Ecto neural progenitor cell (in vitro differentiated cells): Measurements from ENCODE around the gene SIRPB1.
"Not testable (repeated sequence)": the region's sequence is repeated elsewhere in the genome, so short reads cannot be mapped to it uniquely, and the experiment has no call there.

Experiments used
- DNase-seq: peaks from one replicate; pipeline ENCODE4 v3.0.0-alpha.2; 2018; ENCODE audit warnings: low spot score

SIRPB1 gene

DNA sequence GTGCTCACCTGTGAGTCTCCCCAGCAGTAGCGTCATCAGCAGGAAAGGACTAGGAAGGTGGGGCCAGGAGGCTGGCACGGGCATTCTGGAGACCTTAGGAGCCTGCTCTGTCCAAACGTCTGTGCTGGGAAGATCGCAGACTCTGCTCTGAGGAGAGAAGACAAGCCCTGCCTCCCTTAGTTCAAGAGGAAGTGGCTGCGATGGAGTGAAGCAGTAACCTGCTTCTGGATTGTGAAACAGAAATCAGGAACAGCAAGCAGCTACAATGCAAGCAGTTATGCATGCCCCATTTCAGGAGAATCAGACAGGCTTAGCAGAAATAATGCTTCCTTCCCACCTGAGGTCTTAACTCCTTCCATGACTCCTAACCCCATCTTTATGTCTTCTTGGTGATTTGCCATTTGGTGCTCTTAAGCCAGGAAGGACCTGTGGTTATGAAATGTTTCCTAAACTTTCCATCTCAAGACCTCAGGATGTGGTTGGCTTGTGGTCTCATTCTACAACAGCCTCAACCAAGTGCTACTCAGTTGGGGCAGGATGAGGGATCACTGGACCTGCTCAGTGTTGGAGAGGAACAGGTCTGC is at the start of gene SIRPB1:
TSS of gene SIRPB1 (minus strand) at position 149 of the 584 bp plus-strand sequence. CDS start at position 84, 65 bp downstream.
- DNase-seq, result no peak

GRCh38 chr20:1669304-1669703 is 49.5 kb upstream of the SIRPB1 start:
- DNase-seq, result no peak

- no peak for DNase-seq
These were observed 47.8 kb upstream of the SIRPB1 start for GRCh38 chr20:1667502-1668085.

GRCh38 chr20:1666802-1667201 is 47.0 kb upstream of the SIRPB1 start:
- DNase-seq, result no peak

DNA sequence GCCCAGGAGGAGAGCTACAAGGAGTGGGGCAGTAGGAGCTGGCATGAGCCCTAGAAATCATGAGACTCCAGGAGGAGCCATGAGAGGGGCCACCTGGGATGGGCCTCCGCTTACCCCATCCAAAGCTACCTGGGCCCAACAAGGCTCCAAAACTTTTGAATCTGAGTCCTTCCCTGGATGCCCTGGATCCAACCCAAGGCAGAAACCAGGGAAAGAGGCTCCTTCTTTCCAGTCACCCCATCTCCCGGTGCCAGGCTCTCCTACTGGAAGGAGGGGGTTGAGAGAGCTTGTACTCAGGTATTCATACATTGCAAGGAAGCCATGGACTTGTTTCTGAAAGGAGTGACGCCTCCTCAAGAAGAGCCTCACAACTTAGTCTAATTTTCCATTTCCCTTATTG is 45.5 kb upstream of the SIRPB1 start:
- DNase-seq, result no peak

DNA sequence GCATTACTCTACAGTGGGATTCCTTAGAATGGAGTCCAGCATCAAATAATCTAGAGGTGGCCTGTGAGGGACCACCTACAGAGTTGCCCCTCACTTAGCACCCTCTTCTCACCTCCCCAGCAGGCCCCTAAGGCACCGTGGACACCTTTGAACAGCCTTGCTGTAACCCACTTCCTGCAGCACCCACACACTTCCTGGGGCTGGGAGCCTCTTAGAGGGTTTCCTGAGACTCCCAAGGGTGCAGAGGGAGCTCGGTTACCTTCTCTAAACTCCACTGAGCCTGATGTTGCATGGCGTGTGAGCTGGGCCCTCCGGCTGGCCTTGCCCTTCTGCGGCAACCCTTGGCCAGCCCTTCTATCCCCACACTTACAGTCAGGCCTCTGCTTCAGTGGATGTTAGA is 45.1 kb upstream of the SIRPB1 start:
- DNase-seq, result no peak

GRCh38 chr20:1663917-1664316 is 44.1 kb upstream of the SIRPB1 start:
- DNase-seq, result no peak

DNA sequence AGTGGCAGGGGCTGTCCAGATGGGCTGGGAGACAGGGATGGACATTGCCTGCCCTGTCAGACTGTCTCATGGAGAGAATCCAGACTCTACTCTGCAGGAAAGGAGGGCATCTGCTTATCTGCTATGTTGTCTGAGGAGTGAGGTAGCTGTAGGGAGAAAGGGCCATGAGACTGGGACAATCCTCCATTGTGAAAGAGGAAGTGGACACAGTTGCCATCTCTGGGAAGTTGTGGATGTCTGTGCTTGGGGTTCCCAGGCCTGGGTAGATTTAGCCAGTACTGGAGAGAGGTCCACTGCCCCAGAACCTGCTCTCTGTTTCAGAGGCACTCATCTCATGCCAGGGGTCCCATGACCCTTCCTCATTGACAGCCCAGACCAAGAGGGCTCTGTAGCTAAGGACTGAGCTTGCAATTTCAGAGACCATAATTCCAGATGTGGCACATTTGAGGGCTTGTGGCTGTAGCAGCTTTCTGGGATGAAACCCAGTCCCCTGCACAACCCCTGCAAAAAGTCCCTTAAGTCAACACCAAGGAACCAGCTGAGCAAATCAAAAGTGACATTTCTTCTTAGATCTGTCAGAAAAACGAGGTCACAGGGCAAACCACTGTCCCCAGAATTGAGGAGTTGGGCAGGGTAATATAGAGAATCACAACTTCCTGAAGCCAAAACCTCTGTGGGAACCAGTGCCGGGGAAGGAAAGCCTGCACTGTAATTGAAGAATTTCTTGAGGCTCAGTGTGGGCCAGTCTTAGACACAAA is 41.9 kb upstream of the SIRPB1 start:
- DNase-seq, result no peak

DNA sequence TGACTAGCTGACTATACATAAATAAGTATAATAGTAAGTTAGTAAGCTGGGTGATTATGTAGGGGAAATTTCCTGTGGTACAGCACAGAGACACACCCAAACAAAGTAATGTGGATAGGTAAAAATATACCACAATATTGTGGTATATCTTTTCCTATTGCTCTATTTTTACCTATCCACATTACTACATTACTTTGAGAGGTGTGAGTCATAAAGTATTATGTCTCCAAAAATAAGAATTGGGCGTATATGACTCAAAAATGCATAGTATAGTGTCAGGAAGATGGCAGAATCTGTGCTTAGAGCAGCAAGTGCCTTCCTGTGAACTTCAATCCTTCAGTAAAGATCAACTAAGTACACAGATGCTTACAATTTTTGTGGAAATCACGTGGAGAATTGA is 40.4 kb upstream of the SIRPB1 start:
- DNase-seq, result no peak

GRCh38 chr20:1657556-1658334 is 37.9 kb upstream of the SIRPB1 start, which contains the start of gene SIRPG:
Gene SIRPG, minus strand, starts transcription at chr20:1657779. Its CDS starts 65 bp downstream, at chr20:1657714.
- DNase-seq, result no peak

DNA sequence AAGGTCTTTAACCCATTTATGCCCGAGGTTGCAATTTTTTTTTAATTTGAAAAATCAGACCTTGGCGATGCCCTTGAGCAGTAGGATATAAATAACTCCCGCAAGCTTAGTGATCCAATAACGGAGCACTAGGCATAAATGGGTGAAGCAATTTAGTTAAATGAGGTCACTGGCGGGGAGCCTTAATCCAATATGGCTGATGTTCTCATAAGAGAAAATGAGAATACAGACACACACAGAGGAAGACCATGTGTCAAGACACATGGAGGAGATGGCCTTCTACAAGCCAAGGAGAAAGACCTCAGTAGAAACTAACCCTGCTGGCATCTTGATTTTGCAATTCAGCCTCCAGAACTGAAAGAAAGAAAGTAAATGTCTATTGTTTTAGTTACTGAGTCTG is 37.0 kb upstream of the SIRPB1 start:
- DNase-seq, result no peak

GRCh38 chr20:1654996-1655395 is 35.2 kb upstream of the SIRPB1 start:
- no peak for DNase-seq

- no peak for DNase-seq
These were observed 33.2 kb upstream of the SIRPB1 start for GRCh38 chr20:1652960-1653359.

GRCh38 chr20:1652104-1652503 is 32.3 kb upstream of the SIRPB1 start:
- DNase-seq, result no peak

GRCh38 chr20:1651268-1652058 is 31.7 kb upstream of the SIRPB1 start:
- no peak for DNase-seq

DNA sequence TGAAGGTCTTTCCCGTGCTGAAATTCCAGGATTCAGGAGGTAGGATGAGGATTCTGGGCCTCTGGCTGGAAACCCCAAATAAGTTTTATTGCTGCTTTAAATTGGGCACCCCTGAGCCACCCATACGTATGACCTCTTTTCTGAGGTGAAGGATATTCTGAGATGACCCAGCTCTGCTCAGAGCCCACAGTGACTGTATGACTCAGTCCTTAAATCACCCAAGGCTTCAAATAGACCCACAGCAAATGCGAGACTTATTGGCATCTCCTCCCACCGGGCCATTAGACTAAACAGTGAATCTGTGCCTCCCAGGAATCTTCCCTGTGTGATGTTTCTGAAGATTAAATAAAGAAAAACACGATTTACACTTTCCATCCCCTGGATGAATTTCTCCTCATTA is 28.3 kb upstream of the SIRPB1 start:
- no peak for DNase-seq

- peak; percentile 23 for DNase-seq
These were observed 27.2 kb upstream of the SIRPB1 start for GRCh38 chr20:1646975-1647431.

GRCh38 chr20:1644101-1644962 is 24.5 kb upstream of the SIRPB1 start:
- DNase-seq, result no peak

DNA sequence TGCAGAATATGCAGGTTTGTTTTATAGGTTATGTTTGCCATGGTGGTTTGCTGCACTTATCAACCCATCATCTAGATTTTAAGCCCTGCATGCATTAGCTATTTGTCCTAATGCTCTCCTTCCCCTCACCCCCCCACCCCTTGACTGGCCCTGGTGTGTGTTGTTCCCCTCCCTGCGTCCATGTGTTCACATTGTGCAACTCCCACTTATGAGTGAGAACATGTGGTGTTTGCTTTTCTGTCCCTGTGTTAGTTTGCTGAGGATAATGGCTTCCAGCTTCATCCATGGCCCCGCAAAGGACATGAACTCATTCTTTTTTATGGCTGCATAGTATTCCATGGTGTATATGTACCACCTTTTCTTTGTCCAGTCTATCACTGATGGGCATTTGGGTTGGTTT is 18.8 kb upstream of the SIRPB1 start:
- not testable (repeated sequence) for DNase-seq

DNA sequence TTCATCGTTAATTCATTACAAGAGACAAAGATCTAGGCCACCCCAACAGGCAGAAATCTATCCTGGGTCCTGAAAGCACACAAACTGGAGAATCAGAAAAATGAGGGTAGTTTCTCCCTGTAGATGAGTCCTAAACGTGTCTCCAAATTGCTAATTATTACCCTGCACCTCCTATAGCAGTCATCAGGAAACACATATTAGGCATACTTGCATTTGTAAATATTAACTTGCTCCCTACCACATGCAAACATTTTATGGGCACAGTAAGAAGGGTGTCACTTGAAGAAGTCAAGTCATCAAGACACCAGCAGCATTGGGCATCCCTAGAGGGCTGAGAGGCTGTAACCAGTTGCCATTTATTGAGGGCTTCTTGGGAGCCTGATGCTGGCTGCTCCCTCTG is 17.9 kb upstream of the SIRPB1 start:
- no peak for DNase-seq

GRCh38 chr20:1637226-1637625 is 17.4 kb upstream of the SIRPB1 start:
- DNase-seq, result no peak
